Tibial nerve (tissue), 4 donors: ENCODE data around the gene PKN2. TPM values are rescaled to one million over a fixed set of nuclear protein-coding genes. Genes with fewer than 3 reads are reported as not detected.

ENCODE experiments used
- DNase-seq, 2 donors: peaks; one replicate each; pipeline ENCODE4 v3.0.0-alpha.2; 2019; ENCODE audit warnings: low spot score in 2 of 2
- H3K27ac ChIP-seq, 4 donors: fragments of 200-600 bp; sonication (generic) in 3 of 4; one replicate each; pipeline ENCODE4 v1.5.1; 2017 to 2019; ENCODE audit warnings: mild to moderate bottlenecking in 1 of 4
- H3K27me3 ChIP-seq, 2 donors: fragments of 200-600 bp; sonication (generic) in 1 of 2; one replicate each; pipeline versions ENCODE4 v1.5.1 to v1.6.0; 2017 to 2019
- H3K36me3 ChIP-seq, 3 donors: fragments of 200-600 bp; sonication (generic); one replicate each; pipeline ENCODE4 v1.5.1; 2018 to 2019
- H3K4me1 ChIP-seq, 4 donors: fragments of 200-600 bp; sonication (generic) in 3 of 4; one replicate each; pipeline ENCODE4 v1.5.1; 2017 to 2019
- H3K4me3 ChIP-seq, 4 donors: fragments of 200-600 bp; sonication (generic) in 3 of 4; one replicate each; pipeline ENCODE4 v1.5.1; 2017 to 2019; ENCODE audit warnings: mild to moderate bottlenecking in 1 of 4, moderate library complexity in 1 of 4
- H3K9me3 ChIP-seq, 4 donors: fragments of 200-600 bp; sonication (generic) in 3 of 4; one replicate each; pipeline ENCODE4 v1.5.1; 2017 to 2019
- EP300 ChIP-seq, 2 donors: sonication (generic); formaldehyde crosslinking; IDR thresholded peaks; one replicate each; pipeline ENCODE4 v1.6.1; 2017; ENCODE audit warnings: antibody characterized with exemption in 2 of 2, mild to moderate bottlenecking in 1 of 2
- POLR2A ChIP-seq, 2 donors: fragments of 450-650 bp; IDR thresholded peaks; one replicate each; pipeline ENCODE4 v1.6.1; 2017; ENCODE audit warnings: antibody characterized with exemption in 2 of 2, mild to moderate bottlenecking in 2 of 2, moderate library complexity in 2 of 2
- WGBS, 2 donors: methylation state at CpG; one replicate each; pipeline ENCODE4 v1.1.5; 2018; 5-methylcytosine and 5-hydroxymethylcytosine counted together
- total RNA-seq, 4 donors: library from RNA; depleted of rRNA; stranded (reverse); fragments of >200 nt; gene quantifications; one replicate each; pipeline ENCODE4 v1.1.0, GENCODE V29; 2016
- TF ChIP-seq, protein P1 (sequence below), 5 experiments: fragments of 200-600 bp in 3 of 5; fragments of 450-650 bp in 2 of 5; sonication (generic) in 3 of 5; IDR thresholded peaks; one replicate each; pipeline ENCODE4 v1.5.1; 2016 to 2019; ENCODE audit warnings: antibody characterized with exemption in 5 of 5, mild to moderate bottlenecking in 3 of 5, moderate library complexity in 2 of 5

Gene PKN2
- total RNA-seq, 4 donors from 2014 or later = 36.3 to 65.9 (median 50.1) TPM

- Histone ChIP-seq H3K27me3 (no peaks in the 10 kb centered on the region), H3K9me3 (no peaks in the 10 kb centered on the region), H3K36me3 (peaks cover 0 to 33% (median 0%) of the 10 kb centered on the region in 3 donors), H3K27ac (no peak overlapping the region), H3K4me3 (no peak overlapping the region), H3K4me1 (no peaks in the 10 kb centered on the region)
- 90 to 94% methylated on average over 5 of the region's 5 CpGs for WGBS, 2 donors
- TF ChIP-seq, protein P1, sequence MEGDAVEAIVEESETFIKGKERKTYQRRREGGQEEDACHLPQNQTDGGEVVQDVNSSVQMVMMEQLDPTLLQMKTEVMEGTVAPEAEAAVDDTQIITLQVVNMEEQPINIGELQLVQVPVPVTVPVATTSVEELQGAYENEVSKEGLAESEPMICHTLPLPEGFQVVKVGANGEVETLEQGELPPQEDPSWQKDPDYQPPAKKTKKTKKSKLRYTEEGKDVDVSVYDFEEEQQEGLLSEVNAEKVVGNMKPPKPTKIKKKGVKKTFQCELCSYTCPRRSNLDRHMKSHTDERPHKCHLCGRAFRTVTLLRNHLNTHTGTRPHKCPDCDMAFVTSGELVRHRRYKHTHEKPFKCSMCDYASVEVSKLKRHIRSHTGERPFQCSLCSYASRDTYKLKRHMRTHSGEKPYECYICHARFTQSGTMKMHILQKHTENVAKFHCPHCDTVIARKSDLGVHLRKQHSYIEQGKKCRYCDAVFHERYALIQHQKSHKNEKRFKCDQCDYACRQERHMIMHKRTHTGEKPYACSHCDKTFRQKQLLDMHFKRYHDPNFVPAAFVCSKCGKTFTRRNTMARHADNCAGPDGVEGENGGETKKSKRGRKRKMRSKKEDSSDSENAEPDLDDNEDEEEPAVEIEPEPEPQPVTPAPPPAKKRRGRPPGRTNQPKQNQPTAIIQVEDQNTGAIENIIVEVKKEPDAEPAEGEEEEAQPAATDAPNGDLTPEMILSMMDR (IDR thresholded peaks at IDR 0.05) = no peak
- no peak for TF ChIP-seq EP300 (IDR thresholded peaks at IDR 0.05)
- no peak for TF ChIP-seq POLR2A (IDR thresholded peaks at IDR 0.05)
- DNase-seq = no peak
Observed at GRCh38 chr1:88768816-88769215, 84.7 kb downstream of the PKN2 start.

GRCh38 chr1:88773540-88774150 is 89.6 kb downstream of the PKN2 start:
- no peaks in the 10 kb centered on the region for H3K9me3 ChIP-seq
- no peaks in the 10 kb centered on the region for H3K27me3 ChIP-seq
- DNase-seq = no peak
- no peak overlapping the region for H3K4me3 ChIP-seq
- WGBS, 2 donors = 91 to 95% methylated on average over 3 of the region's 3 CpGs
- peaks cover 0 to 74% (median 0%) of the 10 kb centered on the region in 3 donors for H3K36me3 ChIP-seq
- H3K4me1 ChIP-seq = no peaks in the 10 kb centered on the region
- TF ChIP-seq EP300 (IDR thresholded peaks at IDR 0.05) = no peak
- TF ChIP-seq, protein P1 (IDR thresholded peaks at IDR 0.05) = no peak
- no peak overlapping the region for H3K27ac ChIP-seq

GRCh38 chr1:88774151-88774556 is 90.1 kb downstream of the PKN2 start:
- no peak overlapping the region for H3K27ac ChIP-seq
- no peak for DNase-seq
- TF ChIP-seq EP300 (IDR thresholded peaks at IDR 0.05) (no peak), POLR2A (IDR thresholded peaks at IDR 0.05) (no peak)
- TF ChIP-seq, protein P1 (IDR thresholded peaks at IDR 0.05) = no peak
- no peak overlapping the region for H3K4me3 ChIP-seq
- WGBS, 2 donors = 100% methylated on average over 1 of the region's 1 CpG
- H3K9me3 ChIP-seq = no peaks in the 10 kb centered on the region
- no peaks in the 10 kb centered on the region for H3K27me3 ChIP-seq
- H3K4me1 ChIP-seq = no peaks in the 10 kb centered on the region
- H3K36me3 ChIP-seq = peaks cover 0 to 79% (median 0%) of the 10 kb centered on the region in 3 donors

DNA sequence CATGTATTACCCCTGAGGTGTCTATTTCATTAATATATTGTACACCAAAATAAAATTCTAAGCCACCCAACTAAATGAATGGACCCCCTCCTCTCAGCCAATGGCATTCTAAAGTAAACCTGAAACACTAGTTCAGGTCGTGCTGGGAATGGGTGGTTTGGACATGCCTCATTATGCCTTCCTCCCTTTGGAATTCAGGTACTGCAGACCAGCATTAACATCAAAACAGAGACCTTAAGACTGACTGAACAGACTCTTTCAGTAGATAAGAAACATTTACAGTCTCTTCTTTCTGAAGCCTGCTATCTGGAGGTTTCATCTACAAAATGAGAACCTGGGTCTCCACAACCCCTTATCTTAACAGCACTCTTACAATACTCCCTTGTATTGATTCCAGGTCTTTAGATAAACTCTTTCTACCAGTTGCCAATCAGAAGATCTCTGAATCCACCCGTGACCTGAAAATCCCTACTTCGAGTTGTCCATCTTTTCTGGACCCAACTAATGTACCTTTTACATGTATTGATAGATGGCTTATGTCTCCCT is 93.6 kb downstream of the PKN2 start:
- peaks cover 0 to 66% (median 0%) of the 10 kb centered on the region in 3 donors for H3K36me3 ChIP-seq
- 86 to 91% methylated on average over 3 of the region's 3 CpGs for WGBS, 2 donors

DNA sequence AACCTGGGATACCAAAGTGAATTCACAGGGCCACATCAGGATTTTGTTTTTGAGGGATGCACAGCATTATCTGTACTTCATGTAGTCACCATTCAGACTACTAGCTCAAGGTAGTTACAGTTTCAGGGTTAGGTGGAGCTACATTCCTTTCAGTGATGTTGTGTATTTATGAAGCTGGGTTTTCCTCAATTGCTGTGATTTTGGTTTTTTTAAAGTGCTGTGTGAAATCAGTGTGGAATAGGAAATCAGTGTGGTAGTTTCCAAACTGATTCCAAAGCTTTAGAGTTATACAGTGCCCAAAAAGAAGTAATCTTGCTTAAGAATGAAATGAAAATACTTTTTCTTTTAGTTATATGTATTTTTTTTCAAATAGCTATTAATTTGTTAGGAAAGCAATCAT is 95.8 kb downstream of the PKN2 start:
- H3K9me3 ChIP-seq = no peaks in the 10 kb centered on the region
- no peaks in the 10 kb centered on the region for H3K4me1 ChIP-seq
- H3K4me3 ChIP-seq = no peak overlapping the region
- no peak overlapping the region for H3K27ac ChIP-seq
- TF ChIP-seq, protein P1 (IDR thresholded peaks at IDR 0.05) = no peak
- TF ChIP-seq POLR2A (IDR thresholded peaks at IDR 0.05) (no peak), EP300 (IDR thresholded peaks at IDR 0.05) (no peak)
- H3K36me3 ChIP-seq = peaks cover 0 to 56% (median 0%) of the 10 kb centered on the region in 3 donors
- no peaks in the 10 kb centered on the region for H3K27me3 ChIP-seq
- no peak for DNase-seq

More for the DNA sequence above, 93.6 kb downstream of the PKN2 start:
- no peak overlapping the region for H3K4me3 ChIP-seq
- H3K27ac ChIP-seq = no peak overlapping the region
- no peaks in the 10 kb centered on the region for H3K9me3 ChIP-seq
- no peaks in the 10 kb centered on the region for H3K27me3 ChIP-seq
- DNase-seq = no peak
- TF ChIP-seq, protein P1 (IDR thresholded peaks at IDR 0.05) = no peak
- TF ChIP-seq EP300 (IDR thresholded peaks at IDR 0.05) (no peak), POLR2A (IDR thresholded peaks at IDR 0.05) (no peak)
- no peaks in the 10 kb centered on the region for H3K4me1 ChIP-seq
